Measurements from ENCODE around the gene ANKZF1. TPM values are rescaled to one million over a fixed set of nuclear protein-coding genes. Genes with fewer than 3 reads are reported as not detected.
"Not testable (repeated sequence)": the region's sequence is repeated elsewhere in the genome, so short reads cannot be mapped to it uniquely, and the experiment has no call there.

ANKZF1 gene
- total RNA-seq, 2 experiments from 2014 or later, result 121 to 122 TPM

DNA sequence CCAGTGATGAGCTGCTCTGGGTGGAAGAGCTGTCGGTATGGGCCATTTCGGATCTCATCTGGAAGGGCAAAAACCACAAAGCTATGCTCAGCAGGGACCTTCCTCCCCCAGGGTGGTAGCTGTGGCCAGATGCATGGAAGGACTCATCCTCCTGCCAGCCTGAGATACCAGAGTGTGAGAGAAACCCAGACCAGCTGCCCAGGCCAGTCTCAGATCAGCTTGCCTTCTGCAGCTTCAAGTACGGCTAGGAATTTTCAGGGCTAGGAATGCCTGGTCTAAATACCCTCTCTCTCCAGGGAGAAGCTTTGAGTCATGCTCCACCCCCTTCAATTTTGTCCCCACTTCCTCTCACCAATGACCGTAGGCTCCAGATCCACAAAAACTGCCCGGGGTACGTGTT, 22.1 kb downstream of the ANKZF1 start:
- peaks cover 68% of the 10 kb centered on the region for H3K36me3 Mint-ChIP-seq (ENCODE audit: low read depth)

DNA sequence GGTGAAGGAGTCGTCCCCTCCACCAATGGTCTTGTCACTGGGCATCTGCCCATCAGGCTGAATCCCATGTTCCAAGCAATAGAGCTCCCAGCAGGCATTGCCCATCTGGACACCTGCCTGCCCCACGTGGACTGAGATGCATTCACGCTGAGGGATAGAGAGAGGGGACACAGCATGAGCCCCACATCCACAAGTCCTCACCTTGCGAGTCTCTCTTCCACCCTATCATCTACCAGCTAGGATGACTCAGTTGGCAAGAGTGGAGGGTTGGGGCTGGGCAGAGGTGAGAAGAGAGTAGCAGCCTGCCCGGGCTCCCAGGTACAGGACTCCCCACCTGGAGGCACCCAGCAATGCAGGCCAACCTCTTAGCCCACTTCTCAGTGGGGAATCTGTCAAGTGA, 22.5 kb downstream of the ANKZF1 start:
- Mint-ChIP-seq H3K27me3 (no peaks in the 10 kb centered on the region), H3K4me3 (peak overlapping the region; percentile 100), H3K9me3 (no peaks in the 10 kb centered on the region), H3K36me3 (ENCODE audit: low read depth) (peaks cover 63% of the 10 kb centered on the region), H3K27ac (peak overlapping the region; percentile 81), H3K4me1 (peaks cover 66% of the 10 kb centered on the region)
- peak; percentile 46 for DNase-seq
- CTCF ChIA-PET, result interaction anchor here (0.6 to 9.7 kb wide), 8 partner anchors 10 to 222 kb away, joined by 3 to 120 read pairs (median 4); partner anchors contain the start of genes ANKZF1 and ATG9A
- POLR2A ChIA-PET, result interaction anchor here (0.7 to 15.2 kb wide), 14 partner anchors 8 to 136 kb away, joined by 3 to 425 read pairs (median 36); partner anchors contain the start of genes ABCB6, ANKZF1, ATG9A and CNPPD1

More for the DNA sequence above, 22.1 kb downstream of the ANKZF1 start:
- Mint-ChIP-seq H3K27ac (peak overlapping the region; percentile 81), H3K4me1 (peaks cover 70% of the 10 kb centered on the region), H3K9me3 (no peaks in the 10 kb centered on the region), H3K27me3 (no peaks in the 10 kb centered on the region), H3K4me3 (peak overlapping the region; percentile 100)
- ChIA-PET CTCF (interaction anchor here (1.0 to 9.7 kb wide), 4 partner anchors 10 to 222 kb away, joined by 3 to 120 read pairs (median 6); partner anchors contain the start of genes ANKZF1 and ATG9A), POLR2A (interaction anchor here (2.9 to 15.2 kb wide), 9 partner anchors 8 to 93 kb away, joined by 17 to 425 read pairs (median 63); partner anchors contain the start of genes ABCB6, ANKZF1, ATG9A and CNPPD1)
- DNase-seq, result no peak

DNA sequence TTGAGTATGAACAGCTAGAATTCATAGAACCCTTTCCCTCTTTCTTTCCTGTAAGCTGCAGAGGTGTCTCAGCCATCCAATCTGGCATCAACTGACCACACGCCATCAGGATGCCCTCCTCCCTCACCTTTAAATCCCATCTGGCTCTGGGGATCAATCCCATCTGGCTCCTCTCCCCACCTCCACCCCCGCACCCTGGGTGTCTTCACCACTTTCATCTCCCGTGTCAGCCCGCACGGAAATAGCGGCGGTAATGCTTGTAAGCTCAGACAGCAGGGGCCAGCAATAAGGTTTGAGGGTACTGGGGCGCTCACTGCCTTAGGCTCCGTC, 22.9 kb downstream of the ANKZF1 start:
- H3K27me3 Mint-ChIP-seq, result no peaks in the 10 kb centered on the region
- ChIA-PET POLR2A (interaction anchor here (0.6 to 15.2 kb wide), 20 partner anchors 8 to 225 kb away, joined by 3 to 425 read pairs (median 15); partner anchors contain the start of genes ABCB6, ANKZF1, ATG9A and CNPPD1), CTCF (interaction anchor here (0.6 to 9.7 kb wide), 7 partner anchors 9 to 111 kb away, joined by 3 to 120 read pairs (median 5); partner anchors contain the start of genes ANKZF1 and ATG9A)
- peak overlapping the region; percentile 81 for H3K27ac Mint-ChIP-seq
- H3K4me3 Mint-ChIP-seq, result peak overlapping the region; percentile 100
- DNase-seq, result no peak
- H3K4me1 Mint-ChIP-seq, result peaks cover 61% of the 10 kb centered on the region
- H3K9me3 Mint-ChIP-seq, result no peaks in the 10 kb centered on the region
- H3K36me3 Mint-ChIP-seq (ENCODE audit: low read depth), result peaks cover 59% of the 10 kb centered on the region

DNA sequence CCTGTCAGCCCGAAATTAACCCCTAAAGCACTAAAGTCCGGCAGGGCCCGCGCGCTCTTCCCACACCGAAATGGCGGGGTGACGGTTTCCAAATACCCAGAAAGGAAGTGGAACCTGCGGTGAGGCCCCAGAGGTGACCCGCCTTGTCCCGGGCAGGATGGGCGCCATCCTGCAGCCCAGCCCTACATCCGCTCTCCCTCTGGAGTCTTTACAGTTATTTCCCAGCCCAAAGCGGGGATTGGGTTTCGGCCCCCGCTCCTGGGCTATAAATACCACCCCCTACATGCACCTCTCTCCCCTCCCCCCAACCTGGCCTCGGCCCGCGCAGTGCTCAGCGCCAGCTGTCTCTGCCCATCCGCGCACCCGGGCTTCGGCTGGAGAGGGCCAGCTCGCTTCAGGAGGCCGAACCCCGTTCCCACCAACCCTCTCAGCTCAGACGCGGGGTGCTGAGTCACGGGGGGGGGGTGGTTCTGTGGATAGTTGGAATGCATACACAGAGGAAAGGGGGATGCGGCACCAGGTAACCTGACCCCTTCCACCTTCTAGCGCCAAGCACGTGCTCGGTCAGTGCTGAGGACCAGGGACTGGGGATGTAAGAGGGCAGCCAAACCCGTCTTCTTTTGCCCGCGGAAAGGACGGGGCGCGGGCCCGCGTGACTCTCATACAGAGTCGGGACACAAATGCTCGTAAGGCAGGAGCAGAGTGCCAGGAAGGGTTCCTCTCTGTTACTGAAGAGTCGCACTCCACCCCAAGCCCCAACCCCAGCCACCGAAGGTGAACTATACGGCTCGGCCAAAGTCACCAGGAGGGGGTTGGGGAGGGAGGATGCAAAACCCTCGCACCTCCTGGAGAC, 23.5 kb downstream of the ANKZF1 start, which contains the start of gene TUBA4B:
TSS of gene TUBA4B (plus strand) at position 344 of the 853 bp plus-strand sequence. CDS start at position 509, 165 bp downstream.
- peaks cover 53% of the 10 kb centered on the region for H3K36me3 Mint-ChIP-seq (ENCODE audit: low read depth)
- H3K27me3 Mint-ChIP-seq, result no peaks in the 10 kb centered on the region
- H3K9me3 Mint-ChIP-seq, result no peaks in the 10 kb centered on the region
- peak within 1 kb of the TSS; percentile 81 for H3K27ac Mint-ChIP-seq
- H3K4me1 Mint-ChIP-seq, result peaks cover 56% of the 10 kb centered on the region
- ChIA-PET POLR2A (interaction anchor here (0.6 to 15.2 kb wide), 26 partner anchors 8 to 594 kb away, joined by 3 to 425 read pairs (median 8); partner anchors contain the start of genes ABCB6, ANKZF1, ATG9A and BCS1L), CTCF (interaction anchor here (0.6 to 9.7 kb wide), 12 partner anchors 8 to 112 kb away, joined by 3 to 120 read pairs (median 6); partner anchors contain the start of genes ANKZF1, ATG9A, DNAJB2 and GLB1L)
- H3K4me3 Mint-ChIP-seq, result peak within 1 kb of the TSS; percentile 100
- peak; percentile 78 for DNase-seq

DNA sequence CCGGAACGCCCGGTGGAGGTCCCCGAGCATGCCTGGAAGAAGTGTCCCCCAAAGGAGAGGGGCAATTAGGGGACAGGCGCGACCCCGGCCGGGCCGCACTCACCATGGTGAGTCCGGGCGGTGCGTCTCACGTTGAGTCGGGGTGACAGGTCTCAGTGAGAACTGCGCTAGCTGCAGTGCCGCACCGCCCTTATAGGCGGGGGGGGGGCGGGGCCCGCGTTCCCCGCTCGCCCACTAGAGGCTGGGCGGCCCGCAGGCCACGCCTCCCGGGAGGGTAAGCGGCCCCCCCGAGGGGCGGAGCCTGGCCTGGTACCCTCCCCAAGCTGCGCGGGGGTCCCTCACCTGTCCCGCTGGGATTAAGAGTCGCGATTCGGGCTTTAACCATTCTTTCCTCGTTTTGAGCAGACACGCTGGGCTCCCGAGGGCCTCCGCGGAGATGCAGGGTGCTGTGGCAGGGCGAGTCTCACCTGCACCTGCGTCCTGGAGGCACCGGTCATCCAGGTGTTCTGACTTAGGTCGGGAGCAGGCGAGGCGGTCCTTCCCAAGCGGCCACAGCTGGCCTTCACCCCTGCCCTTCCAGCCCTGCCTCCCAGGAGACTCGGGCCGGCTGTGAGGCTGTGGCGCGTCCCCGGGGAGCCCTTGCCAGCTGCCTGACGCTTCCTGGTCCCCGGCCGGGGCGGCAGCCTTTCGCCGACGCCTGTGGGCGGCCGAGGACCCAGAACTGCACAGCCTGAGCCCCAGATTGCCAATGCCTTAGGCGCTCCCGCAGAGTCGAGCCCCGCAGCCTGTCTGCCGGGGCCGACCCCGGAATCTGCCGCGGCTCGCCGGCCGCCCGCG, 24.4 kb downstream of the ANKZF1 start, which contains the start of gene TUBA4A:
TSS of gene TUBA4A (minus strand) at position 166 of the 837 bp plus-strand sequence. CDS start at position 106, 60 bp downstream.
- ChIA-PET CTCF (interaction anchor here (1.0 to 9.7 kb wide), 12 partner anchors 8 to 196 kb away, joined by 3 to 120 read pairs (median 6); partner anchors contain the start of genes ANKZF1, ATG9A, CNPPD1 and DNAJB2), POLR2A (interaction anchor here (0.7 to 15.2 kb wide), 25 partner anchors 8 to 854 kb away, joined by 3 to 425 read pairs (median 7); partner anchors contain the start of genes ABCB6, ANKZF1, ATG9A and BCS1L)
- peak; percentile 92 for DNase-seq
- peaks cover 44% of the 10 kb centered on the region for H3K36me3 Mint-ChIP-seq (ENCODE audit: low read depth)
- H3K4me3 Mint-ChIP-seq, result peak within 1 kb of the TSS; percentile 100
- H3K9me3 Mint-ChIP-seq, result no peaks in the 10 kb centered on the region
- peaks cover 2% of the 10 kb centered on the region for H3K27me3 Mint-ChIP-seq
- peak within 1 kb of the TSS; percentile 81 for H3K27ac Mint-ChIP-seq
- H3K4me1 Mint-ChIP-seq, result peaks cover 47% of the 10 kb centered on the region

DNA sequence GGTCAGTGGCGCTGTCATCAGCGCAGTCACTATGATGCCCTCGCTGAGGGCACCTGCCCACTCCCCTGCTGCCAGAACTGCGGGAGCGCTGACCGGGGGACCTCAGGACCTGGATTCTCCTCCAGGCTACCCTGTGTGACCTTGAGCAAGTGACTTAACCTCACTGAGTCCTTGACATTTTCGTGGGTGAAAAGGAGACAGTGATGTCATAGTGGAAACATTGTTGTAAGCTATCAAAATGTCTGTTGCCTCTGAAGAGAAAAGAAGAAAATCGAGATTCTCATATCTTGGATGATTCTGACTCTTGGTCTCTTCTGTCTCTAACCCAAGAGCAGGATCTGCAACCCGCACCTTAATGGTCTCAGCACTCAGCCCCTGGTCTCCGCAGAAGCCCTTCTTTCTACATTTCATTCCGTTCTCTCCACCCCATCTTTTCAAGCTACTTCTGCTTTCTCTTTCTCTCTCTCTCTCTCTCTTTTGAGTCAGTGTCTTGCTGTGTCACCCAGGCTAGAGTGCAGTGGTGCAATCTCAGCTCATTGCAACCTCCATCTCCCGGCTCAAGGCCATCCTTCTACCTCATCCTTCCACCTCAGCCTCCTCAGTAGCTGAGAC, 25.1 kb downstream of the ANKZF1 start:
- peak; percentile 50 for DNase-seq
- Mint-ChIP-seq H3K4me3 (peak overlapping the region; percentile 100), H3K27me3 (peaks cover 6% of the 10 kb centered on the region), H3K4me1 (peaks cover 40% of the 10 kb centered on the region), H3K9me3 (no peaks in the 10 kb centered on the region), H3K27ac (peak overlapping the region; percentile 81), H3K36me3 (ENCODE audit: low read depth) (peaks cover 37% of the 10 kb centered on the region)
- POLR2A ChIA-PET, result interaction anchor here (0.7 to 15.2 kb wide), 19 partner anchors 7 to 133 kb away, joined by 3 to 425 read pairs (median 13); partner anchors contain the start of genes ABCB6, ANKZF1, ATG9A and CNPPD1
- CTCF ChIA-PET, result interaction anchor here (0.6 to 9.7 kb wide), 13 partner anchors 9 to 197 kb away, joined by 3 to 120 read pairs (median 5); partner anchors contain the start of genes ANKZF1, ATG9A, CNPPD1 and DNAJB2

DNA sequence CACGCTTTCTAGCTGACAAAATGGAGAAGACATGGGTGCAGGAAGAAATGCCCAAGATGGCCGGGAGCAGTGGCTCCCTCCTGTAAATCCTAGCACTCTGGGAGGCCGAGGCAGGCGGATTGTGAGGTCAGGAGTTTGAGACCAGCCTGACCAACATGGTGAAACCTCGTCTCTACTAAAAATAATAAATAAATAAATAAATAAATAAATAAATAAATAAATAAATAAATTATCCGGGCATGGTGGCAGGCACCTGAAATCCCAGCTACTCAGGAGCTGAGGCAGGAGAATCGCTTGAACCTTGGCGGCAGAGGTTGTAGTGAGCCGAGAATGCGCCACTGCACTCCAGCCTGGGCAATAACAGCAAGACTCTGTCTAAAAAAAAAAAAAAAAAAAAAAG, 29.3 kb downstream of the ANKZF1 start:
- Mint-ChIP-seq H3K4me1 (peaks cover 11% of the 10 kb centered on the region), H3K27me3 (peaks cover 23% of the 10 kb centered on the region)
- H3K4me3 Mint-ChIP-seq; H3K27ac Mint-ChIP-seq; DNase-seq; H3K36me3 Mint-ChIP-seq (ENCODE audit: low read depth); H3K9me3 Mint-ChIP-seq: not testable (repeated sequence)
- CTCF ChIA-PET, result interaction anchor here (0.7 to 2.9 kb wide), 3 partner anchors 16 to 36 kb away, joined by 3 to 21 read pairs (median 13); partner anchors contain the start of gene DNAJB2
- POLR2A ChIA-PET, result interaction anchor here (0.8 to 1.9 kb wide), 3 partner anchors 13 to 29 kb away, joined by 3 to 6 read pairs (median 3); partner anchors contain the start of genes ANKZF1, ATG9A and DNAJB2

DNA sequence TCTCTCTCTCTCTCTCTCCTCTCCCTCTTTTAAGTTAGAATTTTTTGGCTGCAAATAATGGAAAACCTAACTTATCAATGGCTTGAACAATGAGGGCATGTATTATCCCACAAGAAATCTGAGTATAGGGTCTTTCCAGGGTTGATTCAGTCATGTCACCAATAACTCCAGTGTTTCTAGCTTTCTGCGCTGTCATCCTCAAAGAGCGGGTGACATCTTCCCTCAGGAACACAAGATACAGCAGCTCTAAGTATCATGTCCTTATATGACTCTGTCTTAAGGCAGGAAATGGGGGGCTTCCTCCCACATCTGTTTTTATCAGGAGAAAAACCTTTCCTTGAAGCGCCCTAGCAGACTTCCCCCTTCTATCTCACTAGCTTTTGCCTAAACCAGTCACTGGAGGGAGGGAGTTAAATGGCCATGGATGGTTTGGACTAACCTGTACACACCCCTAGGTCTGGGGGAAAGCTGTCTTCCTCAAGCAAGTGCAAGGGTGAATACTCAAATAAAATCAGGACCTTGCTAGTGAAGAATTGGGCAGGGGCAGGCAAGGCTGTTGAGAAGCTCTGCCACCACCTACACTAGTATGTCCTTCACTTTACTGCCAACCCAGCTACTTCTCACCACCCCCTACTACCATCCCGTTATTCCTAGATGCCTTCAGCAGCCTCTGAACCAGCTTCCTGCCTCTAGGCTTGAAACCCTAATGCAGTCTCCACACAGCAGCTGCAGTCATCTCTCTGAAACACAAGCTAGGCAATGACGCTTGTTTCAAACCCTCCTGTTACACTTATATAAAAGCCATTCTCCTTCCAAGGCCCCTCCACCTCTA, 31.6 kb downstream of the ANKZF1 start:
- H3K27ac Mint-ChIP-seq, result no peak overlapping the region
- CTCF ChIA-PET, result interaction anchor here (0.8 to 3.8 kb wide), 5 partner anchors 9 to 56 kb away, joined by 3 to 18 read pairs (median 6); partner anchors contain the start of genes DNAJB2 and TUBA4B
- no peak for DNase-seq
- peaks cover 23% of the 10 kb centered on the region for H3K27me3 Mint-ChIP-seq
- no peaks in the 10 kb centered on the region for H3K4me1 Mint-ChIP-seq
- POLR2A ChIA-PET, result interaction anchor here (1.2 to 1.6 kb wide), 2 partner anchors 7 to 9 kb away, joined by 4 to 9 read pairs; partner anchors contain the start of genes TUBA4A and TUBA4B
- H3K9me3 Mint-ChIP-seq, result no peaks in the 10 kb centered on the region
- no peak overlapping the region for H3K4me3 Mint-ChIP-seq
- no peaks in the 10 kb centered on the region for H3K36me3 Mint-ChIP-seq (ENCODE audit: low read depth)

DNA sequence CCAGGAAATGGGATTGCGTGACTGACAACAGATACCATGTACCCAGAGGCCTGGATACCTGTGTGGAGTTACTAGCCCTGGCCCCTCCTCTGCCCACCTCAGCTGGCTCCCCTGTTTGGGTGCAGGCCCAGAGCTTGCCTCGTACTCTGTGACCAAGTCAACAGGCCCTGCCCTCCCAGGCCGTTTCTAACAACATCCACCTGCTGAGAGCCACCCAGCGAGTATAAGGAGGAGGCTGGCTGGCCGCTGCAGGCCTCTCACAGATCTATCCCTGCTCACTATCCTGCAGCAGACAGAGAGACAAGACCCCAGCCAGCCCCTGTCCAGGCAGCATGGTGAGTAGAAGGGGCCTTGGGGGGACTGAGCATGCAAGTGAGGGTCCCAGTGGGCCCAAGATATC, 36.6 kb downstream of the ANKZF1 start:
- Mint-ChIP-seq H3K27me3 (peaks cover 9% of the 10 kb centered on the region), H3K4me3 (no peak overlapping the region), H3K27ac (no peak overlapping the region), H3K4me1 (no peaks in the 10 kb centered on the region), H3K9me3 (no peaks in the 10 kb centered on the region), H3K36me3 (ENCODE audit: low read depth) (no peaks in the 10 kb centered on the region)
- ChIA-PET CTCF (interaction anchor here (1.8 to 2.5 kb wide), 2 partner anchors 13 to 29 kb away, joined by 4 to 12 read pairs; partner anchors contain the start of gene TUBA4B), POLR2A (interaction anchor here (2.7 kb wide), 1 partner anchor 12 kb away, joined by 11 read pairs; the partner anchor contains the start of genes TUBA4A and TUBA4B)
- no peak for DNase-seq

DNA sequence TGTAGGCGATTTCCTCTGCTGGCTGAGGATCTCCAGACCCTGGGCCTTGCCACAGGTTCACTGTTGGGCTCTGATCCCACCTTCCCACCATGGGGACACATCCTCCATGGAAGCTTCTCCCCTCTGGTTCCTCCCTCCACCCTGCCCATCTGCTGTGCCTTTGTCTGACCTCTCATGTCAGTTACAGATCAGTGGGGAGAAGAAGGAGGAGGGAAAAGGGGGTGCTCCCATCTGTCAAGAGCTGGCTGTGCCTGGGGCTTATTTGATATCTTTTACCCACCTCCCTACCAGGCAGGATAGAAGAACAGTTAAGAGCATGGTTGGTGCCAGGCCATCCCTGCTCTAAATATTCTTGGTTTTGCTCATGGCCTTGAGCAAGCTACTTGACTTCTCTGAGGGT, 37.3 kb downstream of the ANKZF1 start:
- no peak overlapping the region for H3K27ac Mint-ChIP-seq
- H3K9me3 Mint-ChIP-seq, result no peaks in the 10 kb centered on the region
- ChIA-PET CTCF (interaction anchor here (1.3 kb wide), 1 partner anchor 28 kb away, joined by 3 read pairs; no protein-coding TSS in a partner anchor), POLR2A (interaction anchor here (2.7 kb wide), 1 partner anchor 13 kb away, joined by 11 read pairs; the partner anchor contains the start of genes TUBA4A and TUBA4B)
- H3K27me3 Mint-ChIP-seq, result peaks cover 6% of the 10 kb centered on the region
- no peaks in the 10 kb centered on the region for H3K36me3 Mint-ChIP-seq (ENCODE audit: low read depth)
- DNase-seq, result no peak
- H3K4me1 Mint-ChIP-seq, result no peaks in the 10 kb centered on the region
- no peak overlapping the region for H3K4me3 Mint-ChIP-seq

Measured in activated CD4-positive, alpha-beta memory T cell treated with anti-CD3 and anti-CD28 coated beads, Interleukin-2, amount 10 ng/mL, durations not matched to agents 7 days and 5 days (primary cell).